Medulla oblongata (tissue), 1 donor: ENCODE measurements around the gene DMRTC1B.
"Not testable (repeated sequence)": the region's sequence is repeated elsewhere in the genome, so short reads cannot be mapped to it uniquely, and the experiment has no call there.

Experiments used
- DNase-seq: peaks from one replicate; pipeline ENCODE4 v3.0.0-alpha.2; 2015; ENCODE audit errors: extremely low spot score

Gene DMRTC1B

GRCh38 chrX:72776653-72777466, at the start of gene DMRTC1B:
Gene DMRTC1B (plus strand): TSS chrX:72776890. CDS start chrX:72845136, 68,246 bp downstream.
- DNase-seq: not testable (repeated sequence)

GRCh38 chrX:72727846-72728245, 48.8 kb upstream of the DMRTC1B start:
- DNase-seq: no peak

GRCh38 chrX:72733636-72734035, 43.1 kb upstream of the DMRTC1B start:
- not testable (repeated sequence) for DNase-seq

GRCh38 chrX:72735561-72735960, 41.1 kb upstream of the DMRTC1B start:
- no peak for DNase-seq

- DNase-seq: not testable (repeated sequence)
Observed at GRCh38 chrX:72745546-72745945, 31.1 kb upstream of the DMRTC1B start.

- DNase-seq: not testable (repeated sequence)
Observed at GRCh38 chrX:72748545-72748944, 28.1 kb upstream of the DMRTC1B start.

GRCh38 chrX:72760454-72760853, 16.2 kb upstream of the DMRTC1B start:
- not testable (repeated sequence) for DNase-seq

- DNase-seq: not testable (repeated sequence)
Observed at GRCh38 chrX:72777467-72777790, 739 bp downstream of the DMRTC1B start.

GRCh38 chrX:72778146-72778545, 1.5 kb downstream of the DMRTC1B start:
- not testable (repeated sequence) for DNase-seq

GRCh38 chrX:72782560-72782959, 5.9 kb downstream of the DMRTC1B start, which contains the start of gene FAM236B:
Gene FAM236B (minus strand): TSS chrX:72782660. CDS start chrX:72782560, 100 bp downstream.
- DNase-seq: not testable (repeated sequence)

GRCh38 chrX:72783365-72783936, 6.8 kb downstream of the DMRTC1B start:
- not testable (repeated sequence) for DNase-seq

- DNase-seq: not testable (repeated sequence)
Observed at GRCh38 chrX:72783964-72784363, 7.3 kb downstream of the DMRTC1B start.

GRCh38 chrX:72788142-72788541, 11.5 kb downstream of the DMRTC1B start:
- DNase-seq: not testable (repeated sequence)

GRCh38 chrX:72790390-72790789, 13.7 kb downstream of the DMRTC1B start:
- DNase-seq: not testable (repeated sequence)

GRCh38 chrX:72808110-72808509, 31.4 kb downstream of the DMRTC1B start, which contains the start of gene FAM236D:
Gene FAM236D (minus strand): TSS chrX:72808210. CDS start chrX:72808110, 100 bp downstream.
- DNase-seq: not testable (repeated sequence)

- DNase-seq: not testable (repeated sequence)
Observed at GRCh38 chrX:72830701-72831100, 54.0 kb downstream of the DMRTC1B start.

- DNase-seq: not testable (repeated sequence)
Observed at GRCh38 chrX:72837532-72837931, 60.8 kb downstream of the DMRTC1B start.

- not testable (repeated sequence) for DNase-seq
Observed at GRCh38 chrX:72882898-72883297, 106.2 kb downstream of the DMRTC1B start.

- not testable (repeated sequence) for DNase-seq
Observed at GRCh38 chrX:72889740-72890139, 113.0 kb downstream of the DMRTC1B start.
